ENCODE data around the gene HEXIM2. TPM values are rescaled to one million over a fixed set of nuclear protein-coding genes. Genes with fewer than 3 reads are reported as not detected.

Gene HEXIM2
- total RNA-seq, 1 experiment from 2014 or later: 5.1 TPM

GRCh38 chr17:45172232-45172540 lies 10.5 kb downstream of the HEXIM2 start:
- DNase-seq (ENCODE audit: unreplicated experiment): no peak
- no TSS peak for BruUV-seq (replicated peaks)
- H3K36me3 Mint-ChIP-seq (ENCODE audit: insufficient read depth, unreplicated experiment): no peaks in the 10 kb centered on the region
- TF ChIP-seq, protein P1, sequence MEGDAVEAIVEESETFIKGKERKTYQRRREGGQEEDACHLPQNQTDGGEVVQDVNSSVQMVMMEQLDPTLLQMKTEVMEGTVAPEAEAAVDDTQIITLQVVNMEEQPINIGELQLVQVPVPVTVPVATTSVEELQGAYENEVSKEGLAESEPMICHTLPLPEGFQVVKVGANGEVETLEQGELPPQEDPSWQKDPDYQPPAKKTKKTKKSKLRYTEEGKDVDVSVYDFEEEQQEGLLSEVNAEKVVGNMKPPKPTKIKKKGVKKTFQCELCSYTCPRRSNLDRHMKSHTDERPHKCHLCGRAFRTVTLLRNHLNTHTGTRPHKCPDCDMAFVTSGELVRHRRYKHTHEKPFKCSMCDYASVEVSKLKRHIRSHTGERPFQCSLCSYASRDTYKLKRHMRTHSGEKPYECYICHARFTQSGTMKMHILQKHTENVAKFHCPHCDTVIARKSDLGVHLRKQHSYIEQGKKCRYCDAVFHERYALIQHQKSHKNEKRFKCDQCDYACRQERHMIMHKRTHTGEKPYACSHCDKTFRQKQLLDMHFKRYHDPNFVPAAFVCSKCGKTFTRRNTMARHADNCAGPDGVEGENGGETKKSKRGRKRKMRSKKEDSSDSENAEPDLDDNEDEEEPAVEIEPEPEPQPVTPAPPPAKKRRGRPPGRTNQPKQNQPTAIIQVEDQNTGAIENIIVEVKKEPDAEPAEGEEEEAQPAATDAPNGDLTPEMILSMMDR (IDR thresholded peaks at IDR 0.05; ENCODE audit: unreplicated experiment): no peak
- H3K27me3 Mint-ChIP-seq (ENCODE audit: insufficient read depth, unreplicated experiment): no peaks in the 10 kb centered on the region
- H3K4me1 Mint-ChIP-seq (ENCODE audit: insufficient read depth, unreplicated experiment): peaks cover 26% of the 10 kb centered on the region
- intact Hi-C loops (cut with micrococcal nuclease): loop anchor here (1.0 kb wide), 2 partner anchors 24 to 26 kb away; partner anchors contain the start of gene HEXIM1
- H3K27ac Mint-ChIP-seq (ENCODE audit: low read depth, unreplicated experiment): peak overlapping the region; percentile 99
- H3K9me3 Mint-ChIP-seq (ENCODE audit: unreplicated experiment): no peaks in the 10 kb centered on the region
- CTCF ChIA-PET: interaction anchor here (0.6 to 6.5 kb wide), 13 partner anchors 11 to 77 kb away, joined by 3 to 108 read pairs (median 5); partner anchors contain the start of genes ACBD4, HEXIM1 and HEXIM2
- peak overlapping the region; percentile 78 for H3K4me3 Mint-ChIP-seq (ENCODE audit: unreplicated experiment)
- POLR2A ChIA-PET: interaction anchor here (0.6 to 21.2 kb wide), 25 partner anchors 11 to 274 kb away, joined by 3 to 1083 read pairs (median 6); partner anchors contain the start of genes ACBD4, EFTUD2, HEXIM1 and HEXIM2

DNA sequence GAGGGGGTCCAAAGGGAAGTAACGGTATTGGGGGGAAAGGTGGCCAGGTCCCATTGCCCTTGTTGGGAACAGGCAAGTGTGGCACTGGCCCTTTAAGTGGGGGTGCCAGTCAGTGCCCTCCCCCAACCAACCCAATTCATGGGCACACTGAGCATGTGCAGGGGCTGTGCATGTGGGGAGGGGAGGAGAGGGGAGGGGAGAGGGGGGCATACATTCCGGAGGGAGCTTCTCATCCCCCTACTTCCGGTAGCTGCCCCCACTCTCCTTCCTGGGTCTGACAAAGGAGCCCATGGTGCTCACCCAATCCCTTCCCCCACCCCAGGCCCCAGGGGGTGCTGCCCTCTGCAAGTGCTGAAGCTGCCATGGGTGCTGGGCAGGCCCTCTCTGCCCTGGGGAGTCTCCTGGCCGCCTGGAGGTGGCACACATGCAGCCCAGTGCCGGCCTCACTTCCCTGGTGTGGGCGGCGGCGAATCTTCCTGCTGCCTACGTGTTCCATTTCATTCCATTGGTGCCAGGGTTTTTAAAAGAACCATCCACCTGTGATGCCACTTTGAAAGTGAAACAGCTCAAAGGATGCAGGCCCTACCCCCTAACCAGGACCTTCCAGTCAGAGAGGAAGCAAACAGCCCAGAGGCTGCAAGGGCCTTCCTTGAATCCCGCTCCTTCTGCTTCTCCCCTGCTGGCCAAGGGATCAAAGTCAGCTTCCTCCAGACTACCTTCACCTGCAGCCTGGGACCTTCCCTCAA lies 11.0 kb downstream of the HEXIM2 start:
- ChIA-PET CTCF (interaction anchor here (0.6 to 6.5 kb wide), 15 partner anchors 11 to 77 kb away, joined by 3 to 108 read pairs (median 6); partner anchors contain the start of genes ACBD4, HEXIM1 and HEXIM2), POLR2A (interaction anchor here (0.6 to 21.2 kb wide), 25 partner anchors 11 to 273 kb away, joined by 3 to 1083 read pairs (median 5); partner anchors contain the start of genes ACBD4, EFTUD2, HEXIM1 and HEXIM2)
- Mint-ChIP-seq H3K4me1 (ENCODE audit: insufficient read depth, unreplicated experiment) (peaks cover 26% of the 10 kb centered on the region), H3K9me3 (ENCODE audit: unreplicated experiment) (no peaks in the 10 kb centered on the region), H3K27me3 (ENCODE audit: insufficient read depth, unreplicated experiment) (no peaks in the 10 kb centered on the region), H3K27ac (ENCODE audit: low read depth, unreplicated experiment) (peak overlapping the region; percentile 99), H3K36me3 (ENCODE audit: insufficient read depth, unreplicated experiment) (no peaks in the 10 kb centered on the region), H3K4me3 (ENCODE audit: unreplicated experiment) (peak overlapping the region; percentile 78)
- TF ChIP-seq, protein P1 (IDR thresholded peaks at IDR 0.05; ENCODE audit: unreplicated experiment): peak; percentile 27
- intact Hi-C loops (cut with micrococcal nuclease): loop anchor here (1.0 kb wide), 2 partner anchors 24 to 26 kb away; partner anchors contain the start of gene HEXIM1
- DNase-seq (ENCODE audit: unreplicated experiment): peak; percentile 98
- BruUV-seq (replicated peaks): no TSS peak

DNA sequence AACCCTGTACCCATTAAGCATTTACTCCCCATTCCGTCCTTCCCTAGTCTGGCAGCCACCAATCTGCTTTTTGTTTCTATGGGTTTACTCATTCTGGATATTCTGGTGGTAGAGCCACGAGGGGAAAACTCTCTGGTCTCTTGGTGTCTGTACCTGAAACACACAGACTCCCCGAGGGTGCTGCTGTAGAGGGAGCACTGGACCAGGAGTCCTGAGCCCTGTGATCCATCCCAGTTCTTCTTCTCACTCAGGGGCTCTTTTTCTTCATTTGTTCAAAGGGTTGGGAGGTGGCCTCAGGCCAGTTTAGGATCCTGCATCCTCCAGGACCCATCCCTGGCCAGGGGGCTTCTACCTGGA lies 14.1 kb downstream of the HEXIM2 start:
- peaks cover 21% of the 10 kb centered on the region for H3K4me1 Mint-ChIP-seq (ENCODE audit: insufficient read depth, unreplicated experiment)
- DNase-seq (ENCODE audit: unreplicated experiment): no peak
- POLR2A ChIA-PET: interaction anchor here (0.6 to 21.2 kb wide), 9 partner anchors 9 to 129 kb away, joined by 3 to 1083 read pairs (median 3); partner anchors contain the start of genes HEXIM1 and HEXIM2
- no peaks in the 10 kb centered on the region for H3K27me3 Mint-ChIP-seq (ENCODE audit: insufficient read depth, unreplicated experiment)
- TF ChIP-seq, protein P1 (IDR thresholded peaks at IDR 0.05; ENCODE audit: unreplicated experiment): no peak
- BruUV-seq (replicated peaks): no TSS peak
- intact Hi-C loops (cut with micrococcal nuclease): no loop called here
- CTCF ChIA-PET: interaction anchor here (1.3 to 3.1 kb wide), 6 partner anchors 16 to 41 kb away, joined by 3 to 17 read pairs (median 12); partner anchors contain the start of gene ACBD4
- H3K9me3 Mint-ChIP-seq (ENCODE audit: unreplicated experiment): no peaks in the 10 kb centered on the region
- peak overlapping the region; percentile 53 for H3K4me3 Mint-ChIP-seq (ENCODE audit: unreplicated experiment)
- peak overlapping the region; percentile 91 for H3K27ac Mint-ChIP-seq (ENCODE audit: low read depth, unreplicated experiment)
- no peaks in the 10 kb centered on the region for H3K36me3 Mint-ChIP-seq (ENCODE audit: insufficient read depth, unreplicated experiment)

DNA sequence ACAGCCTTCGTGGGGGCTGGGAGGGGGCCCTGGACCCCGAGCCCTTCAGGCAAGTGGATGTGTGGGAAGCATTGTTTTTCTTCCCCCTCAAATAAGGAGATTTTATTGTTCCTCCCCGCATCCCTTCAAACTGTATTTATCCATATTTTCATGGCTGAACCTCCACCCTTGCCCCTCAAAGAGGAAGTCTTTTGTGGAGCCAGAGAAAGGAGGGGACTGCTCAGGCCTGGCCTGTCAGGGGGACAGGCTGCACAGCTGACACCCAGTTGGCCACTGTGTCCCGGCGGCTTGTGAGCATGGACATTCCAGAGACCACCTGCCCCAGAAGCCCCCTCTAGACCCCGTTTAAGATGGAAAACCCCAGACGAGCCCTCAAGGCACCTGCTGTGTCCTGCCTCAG lies 15.9 kb downstream of the HEXIM2 start:
- DNase-seq (ENCODE audit: unreplicated experiment): no peak
- Mint-ChIP-seq H3K4me1 (ENCODE audit: insufficient read depth, unreplicated experiment) (peaks cover 18% of the 10 kb centered on the region), H3K27ac (ENCODE audit: low read depth, unreplicated experiment) (no peak overlapping the region), H3K9me3 (ENCODE audit: unreplicated experiment) (no peaks in the 10 kb centered on the region), H3K36me3 (ENCODE audit: insufficient read depth, unreplicated experiment) (no peaks in the 10 kb centered on the region), H3K27me3 (ENCODE audit: insufficient read depth, unreplicated experiment) (no peaks in the 10 kb centered on the region), H3K4me3 (ENCODE audit: unreplicated experiment) (no peak overlapping the region)
- CTCF ChIA-PET: interaction anchor here (1.2 to 3.1 kb wide), 6 partner anchors 17 to 43 kb away, joined by 3 to 17 read pairs (median 12); partner anchors contain the start of gene ACBD4
- TF ChIP-seq, protein P1 (IDR thresholded peaks at IDR 0.05; ENCODE audit: unreplicated experiment): no peak
- POLR2A ChIA-PET: interaction anchor here (1.0 to 21.2 kb wide), 2 partner anchors 25 to 26 kb away, joined by 3 to 1083 read pairs; partner anchors contain the start of gene HEXIM1
- intact Hi-C loops (cut with micrococcal nuclease): no loop called here
- no TSS peak for BruUV-seq (replicated peaks)

Measured in MCF 10A (cell line).